Smooth muscle cell (in vitro differentiated cells): ENCODE data around the gene ZSCAN30. TPM values are rescaled to one million over a fixed set of nuclear protein-coding genes. Genes with fewer than 3 reads are reported as not detected.

ENCODE experiments used
- DNase-seq: peaks from one replicate; lab custom pipeline; 2025; ENCODE audit not compliant: unreplicated experiment; lab: John Stamatoyannopoulos, UW
- H2AFZ ChIP-seq: fragments of 200-600 bp; sonication (generic); 2 replicates; pipeline ENCODE4 v1.6.0; 2016; ENCODE audit warnings: antibody characterized with exemption, low read depth, mild to moderate bottlenecking
- H3F3A ChIP-seq: fragments of 200-600 bp; sonication (generic); 2 replicates; pipeline ENCODE4 v1.6.0; 2017; ENCODE audit warnings: antibody characterized with exemption, low read depth
- H3K27ac ChIP-seq: fragments of 200-600 bp; sonication (generic); 2 replicates; pipeline ENCODE4 v1.5.1; 2016; ENCODE audit warnings: low read depth, mild to moderate bottlenecking
- H3K27me3 ChIP-seq: fragments of 200-600 bp; sonication (generic); 2 replicates; pipeline ENCODE4 v1.6.1; 2016; ENCODE audit warnings: low read depth, mild to moderate bottlenecking
- H3K36me3 ChIP-seq: fragments of 200-600 bp; sonication (generic); 2 replicates; pipeline ENCODE4 v1.5.1; 2016; ENCODE audit warnings: low read depth
- H3K4me1 ChIP-seq: fragments of 200-600 bp; sonication (generic); 2 replicates; pipeline ENCODE4 v1.5.1; 2016; ENCODE audit warnings: low read depth
- H3K4me2 ChIP-seq: fragments of 200-600 bp; sonication (generic); 2 replicates; pipeline ENCODE4 v1.6.0; 2016; ENCODE audit warnings: mild to moderate bottlenecking
- H3K4me3 ChIP-seq: fragments of 200-600 bp; sonication (generic); 2 replicates; pipeline ENCODE4 v1.5.1; 2016; ENCODE audit warnings: mild to moderate bottlenecking
- H3K79me2 ChIP-seq: fragments of 200-600 bp; sonication (generic); 2 replicates; pipeline ENCODE4 v1.6.0; 2016; ENCODE audit warnings: low read depth, mild to moderate bottlenecking
- H3K9ac ChIP-seq: fragments of 200-600 bp; sonication (generic); 2 replicates; pipeline ENCODE4 v1.6.0; 2016; ENCODE audit warnings: low read depth
- H3K9me3 ChIP-seq: fragments of 200-600 bp; sonication (generic); replicated peaks from 2 replicates; pipeline ENCODE4 v1.5.1; 2016; ENCODE audit warnings: low read depth
- H4K20me1 ChIP-seq: fragments of 200-600 bp; sonication (generic); 2 replicates; pipeline ENCODE4 v1.6.0; 2016; ENCODE audit warnings: low read depth
- WGBS: methylation state at CpG from one replicate; pipeline ENCODE4 v1.1.7; 2016; ENCODE audit warnings: low lambda C conversion rate; 5-methylcytosine and 5-hydroxymethylcytosine counted together
- polyA plus RNA-seq: library from polyadenylated mRNA; unstranded; fragments of >200 nt; fragmentation: Nextera tagmentation; extraction: Ambion mirVana; gene quantifications from 2 replicates; pipeline ENCODE4 v1.2.1, GENCODE V29; 2016
- total RNA-seq: library from RNA; depleted of rRNA; stranded (reverse); fragments of >200 nt; gene quantifications from 2 replicates; pipeline ENCODE4 v1.2.3, GENCODE V29; 2014
- TF ChIP-seq, protein P1 (sequence below): fragments of 200-600 bp; sonication (generic); IDR thresholded peaks from 2 replicates; pipeline ENCODE4 v1.5.1; 2017; ENCODE audit warnings: borderline replicate concordance, mild to moderate bottlenecking, antibody characterized with exemption; ENCODE audit not compliant: insufficient read depth, poor library complexity, severe bottlenecking

Gene ZSCAN30
- total and polyA plus RNA-seq, 2 experiments from 2014 or later = 3.7 to 13.4 TPM

DNA sequence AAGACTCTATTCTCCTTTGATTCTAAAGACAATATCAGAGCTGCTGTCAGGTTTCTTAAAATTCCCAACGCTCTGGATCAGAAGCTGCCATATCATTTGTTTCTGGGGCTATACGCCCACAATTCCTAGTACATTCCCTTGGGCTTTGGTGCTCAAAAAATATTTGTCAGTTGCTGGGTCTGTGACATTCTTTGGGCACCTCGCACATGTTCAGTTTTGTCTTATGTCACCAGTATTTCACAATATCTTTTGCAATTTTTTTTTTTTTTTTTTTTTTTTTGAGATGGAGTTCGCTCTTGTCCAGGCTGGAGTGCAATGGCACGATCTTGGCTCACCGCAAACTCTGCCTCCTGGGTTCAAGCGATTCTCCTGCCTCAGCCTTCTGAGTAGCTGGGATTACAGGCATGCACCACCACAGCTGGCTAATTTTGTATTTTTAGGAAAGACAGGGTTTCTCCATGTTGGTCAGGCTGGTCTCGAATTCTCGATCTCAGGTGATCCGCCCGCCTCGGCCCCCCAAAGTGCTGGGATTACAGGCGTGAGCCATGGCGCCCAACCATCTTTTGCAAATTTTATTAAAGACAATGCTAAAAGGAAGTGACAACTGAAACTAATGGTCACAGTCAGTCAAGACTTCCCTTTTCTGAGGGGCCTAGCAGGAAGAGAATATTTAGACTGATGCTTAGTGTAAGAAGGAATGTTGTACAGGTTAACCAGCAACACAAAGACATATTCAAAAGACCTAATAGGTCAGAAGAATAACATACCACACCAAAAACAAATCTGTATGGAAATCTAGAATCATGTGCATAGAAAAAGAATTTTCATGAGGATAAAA lies 42.4 kb downstream of the ZSCAN30 start:
- no peaks in the 10 kb centered on the region for H3F3A ChIP-seq
- peaks cover 5% of the 10 kb centered on the region for H3K79me2 ChIP-seq
- no peak overlapping the region for H2AFZ ChIP-seq
- no peaks in the 10 kb centered on the region for H4K20me1 ChIP-seq
- no peak overlapping the region for H3K4me3 ChIP-seq
- H3K27me3 ChIP-seq = no peaks in the 10 kb centered on the region
- H3K9me3 ChIP-seq = no peaks in the 10 kb centered on the region
- H3K27ac ChIP-seq = no peak overlapping the region
- H3K36me3 ChIP-seq = peaks cover 30% of the 10 kb centered on the region
- no peak for DNase-seq
- no peak overlapping the region for H3K4me2 ChIP-seq
- no peaks in the 10 kb centered on the region for H3K4me1 ChIP-seq
- H3K9ac ChIP-seq = no peak overlapping the region
- 98% methylated on average over 14 of the region's 14 CpGs for WGBS
- TF ChIP-seq, protein P1, sequence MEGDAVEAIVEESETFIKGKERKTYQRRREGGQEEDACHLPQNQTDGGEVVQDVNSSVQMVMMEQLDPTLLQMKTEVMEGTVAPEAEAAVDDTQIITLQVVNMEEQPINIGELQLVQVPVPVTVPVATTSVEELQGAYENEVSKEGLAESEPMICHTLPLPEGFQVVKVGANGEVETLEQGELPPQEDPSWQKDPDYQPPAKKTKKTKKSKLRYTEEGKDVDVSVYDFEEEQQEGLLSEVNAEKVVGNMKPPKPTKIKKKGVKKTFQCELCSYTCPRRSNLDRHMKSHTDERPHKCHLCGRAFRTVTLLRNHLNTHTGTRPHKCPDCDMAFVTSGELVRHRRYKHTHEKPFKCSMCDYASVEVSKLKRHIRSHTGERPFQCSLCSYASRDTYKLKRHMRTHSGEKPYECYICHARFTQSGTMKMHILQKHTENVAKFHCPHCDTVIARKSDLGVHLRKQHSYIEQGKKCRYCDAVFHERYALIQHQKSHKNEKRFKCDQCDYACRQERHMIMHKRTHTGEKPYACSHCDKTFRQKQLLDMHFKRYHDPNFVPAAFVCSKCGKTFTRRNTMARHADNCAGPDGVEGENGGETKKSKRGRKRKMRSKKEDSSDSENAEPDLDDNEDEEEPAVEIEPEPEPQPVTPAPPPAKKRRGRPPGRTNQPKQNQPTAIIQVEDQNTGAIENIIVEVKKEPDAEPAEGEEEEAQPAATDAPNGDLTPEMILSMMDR = no peak

DNA sequence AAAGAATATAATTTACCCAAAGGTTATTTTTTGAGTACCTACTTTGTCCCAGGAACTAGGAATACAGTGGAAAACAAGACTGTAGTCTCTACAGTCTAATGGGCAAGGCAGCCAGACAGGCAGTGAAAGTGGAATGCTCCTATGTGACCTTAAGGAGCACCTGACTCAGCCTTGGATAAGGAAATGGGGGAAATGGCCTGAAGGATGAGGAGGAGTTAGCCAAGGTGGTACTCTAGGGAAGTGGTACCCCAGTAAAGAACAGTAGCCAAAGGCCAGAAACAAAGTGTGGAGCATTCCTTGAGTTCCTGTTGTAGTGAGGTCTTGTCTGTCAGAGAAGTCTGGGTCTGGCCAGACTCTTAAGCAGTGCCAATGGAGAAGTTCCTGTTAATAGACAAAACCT lies 43.2 kb downstream of the ZSCAN30 start:
- Histone ChIP-seq H3K4me2 (no peak overlapping the region), H3K27me3 (no peaks in the 10 kb centered on the region), H3K9ac (no peak overlapping the region), H3K9me3 (no peaks in the 10 kb centered on the region), H3K4me1 (peaks cover 7% of the 10 kb centered on the region), H2AFZ (no peak overlapping the region), H3K4me3 (no peak overlapping the region), H3K79me2 (peaks cover 11% of the 10 kb centered on the region), H3K27ac (no peak overlapping the region), H3F3A (no peaks in the 10 kb centered on the region), H3K36me3 (peaks cover 28% of the 10 kb centered on the region), H4K20me1 (no peaks in the 10 kb centered on the region)
- TF ChIP-seq, protein P1 = no peak
- no peak for DNase-seq

DNA sequence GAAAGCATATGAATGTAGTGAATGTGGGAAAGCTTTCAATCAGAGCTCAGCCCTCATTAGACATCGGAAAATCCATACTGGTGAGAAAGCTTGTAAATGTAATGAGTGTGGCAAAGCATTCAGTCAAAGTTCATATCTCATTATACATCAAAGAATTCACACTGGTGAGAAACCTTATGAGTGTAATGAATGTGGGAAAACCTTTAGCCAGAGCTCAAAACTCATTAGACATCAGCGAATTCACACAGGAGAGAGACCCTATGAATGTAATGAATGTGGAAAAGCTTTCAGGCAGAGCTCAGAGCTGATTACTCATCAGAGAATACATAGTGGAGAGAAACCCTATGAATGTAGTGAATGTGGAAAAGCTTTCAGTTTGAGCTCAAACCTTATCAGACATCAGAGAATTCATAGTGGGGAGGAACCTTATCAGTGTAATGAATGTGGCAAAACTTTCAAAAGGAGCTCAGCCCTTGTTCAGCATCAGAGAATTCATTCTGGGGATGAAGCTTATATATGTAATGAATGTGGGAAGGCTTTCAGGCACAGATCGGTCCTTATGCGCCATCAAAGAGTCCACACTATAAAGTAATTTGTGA lies 44.2 kb downstream of the ZSCAN30 start:
- TF ChIP-seq, protein P1 = no peak
- Histone ChIP-seq H3K36me3 (peaks cover 28% of the 10 kb centered on the region), H2AFZ (no peak overlapping the region), H3K27ac (no peak overlapping the region), H3K9me3 (no peaks in the 10 kb centered on the region), H3K4me3 (no peak overlapping the region), H3K4me1 (peaks cover 11% of the 10 kb centered on the region), H3K79me2 (peaks cover 15% of the 10 kb centered on the region), H3K4me2 (no peak overlapping the region), H3K27me3 (no peaks in the 10 kb centered on the region), H4K20me1 (no peaks in the 10 kb centered on the region), H3K9ac (no peak overlapping the region), H3F3A (no peaks in the 10 kb centered on the region)
- 86% methylated on average over 4 of the region's 4 CpGs for WGBS
- no peak for DNase-seq
